ENCODE measurements around the gene ZNF664.

The ZNF664 gene

DNA sequence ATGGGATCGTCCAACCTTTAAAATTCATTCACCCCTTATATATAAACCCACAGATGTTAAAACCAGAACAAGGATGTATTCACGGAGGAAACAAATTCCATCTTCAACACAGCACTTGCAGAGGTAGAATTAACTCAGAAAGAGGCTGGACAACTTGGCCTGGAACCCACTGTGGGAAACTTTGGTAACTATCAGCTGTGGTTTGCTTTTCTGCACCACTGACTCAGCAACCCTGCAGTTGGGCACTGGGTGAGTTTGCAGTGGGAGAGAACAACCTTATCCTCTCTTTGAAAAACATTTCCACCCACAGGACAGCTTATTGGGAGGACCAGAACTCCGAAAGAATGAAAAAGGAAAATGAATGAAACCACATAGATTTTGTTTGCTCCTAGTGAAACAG, 66.3 kb downstream of the ZNF664 start:
- Mint-ChIP-seq H3K4me1 (ENCODE audit: low read depth) (peaks cover 10% of the 10 kb centered on the region), H3K36me3 (ENCODE audit: low read depth) (no peaks in the 10 kb centered on the region), H3K27me3 (peaks cover 20% of the 10 kb centered on the region), H3K4me3 (no peak overlapping the region), H3K27ac (no peak overlapping the region), H3K9me3 (no peaks in the 10 kb centered on the region)
- intact Hi-C loops (cut with micrococcal nuclease) = loop anchor here (5.0 kb wide), 1 partner anchor 733 kb away; no protein-coding TSS in a partner anchor

DNA sequence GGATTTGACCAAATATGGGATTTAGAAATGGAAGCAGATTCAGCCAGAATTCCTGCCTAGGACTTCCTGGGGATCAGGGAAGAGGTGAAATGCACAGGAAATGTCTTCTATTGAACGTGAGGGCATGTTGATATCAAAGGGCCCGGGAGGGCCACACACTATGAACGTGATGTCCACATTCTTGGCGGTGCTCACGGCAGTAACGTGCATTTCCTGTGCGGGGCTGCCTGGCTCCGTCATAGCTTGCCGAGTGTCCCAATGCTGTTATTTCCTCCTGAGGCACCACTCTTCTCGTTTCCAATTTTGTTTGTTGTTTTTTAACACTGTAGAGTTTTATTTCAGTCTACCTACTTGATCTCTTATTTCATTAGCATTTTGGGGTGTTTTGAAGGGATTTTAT, 67.3 kb downstream of the ZNF664 start:
- no peaks in the 10 kb centered on the region for H3K36me3 Mint-ChIP-seq (ENCODE audit: low read depth)
- peaks cover 10% of the 10 kb centered on the region for H3K4me1 Mint-ChIP-seq (ENCODE audit: low read depth)
- intact Hi-C loops (cut with micrococcal nuclease) = no loop called here
- no peak overlapping the region for H3K4me3 Mint-ChIP-seq
- peaks cover 22% of the 10 kb centered on the region for H3K27me3 Mint-ChIP-seq
- H3K27ac Mint-ChIP-seq = no peak overlapping the region
- H3K9me3 Mint-ChIP-seq = no peaks in the 10 kb centered on the region

DNA sequence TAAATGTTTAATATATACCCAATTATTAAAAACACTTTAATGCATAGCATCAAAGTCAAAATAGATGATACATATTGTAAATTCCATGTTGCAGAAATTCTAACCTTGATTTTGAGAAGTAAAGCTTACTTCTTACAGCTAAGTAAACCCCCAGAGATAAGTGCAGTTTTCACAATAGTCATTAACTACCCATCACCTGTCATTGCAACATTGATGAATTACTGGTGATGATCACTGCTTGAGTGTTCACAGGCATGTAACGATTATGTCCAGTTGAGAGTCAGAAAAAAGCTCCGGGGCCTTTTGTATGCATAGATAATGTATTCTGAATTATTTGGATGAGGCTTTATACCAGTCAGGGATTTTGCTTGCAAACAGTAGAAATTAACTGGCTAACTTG, 67.7 kb downstream of the ZNF664 start:
- Mint-ChIP-seq H3K27me3 (peaks cover 22% of the 10 kb centered on the region), H3K4me1 (ENCODE audit: low read depth) (peaks cover 10% of the 10 kb centered on the region), H3K36me3 (ENCODE audit: low read depth) (no peaks in the 10 kb centered on the region), H3K27ac (no peak overlapping the region), H3K9me3 (no peaks in the 10 kb centered on the region), H3K4me3 (no peak overlapping the region)
- intact Hi-C loops (cut with micrococcal nuclease) = no loop called here

DNA sequence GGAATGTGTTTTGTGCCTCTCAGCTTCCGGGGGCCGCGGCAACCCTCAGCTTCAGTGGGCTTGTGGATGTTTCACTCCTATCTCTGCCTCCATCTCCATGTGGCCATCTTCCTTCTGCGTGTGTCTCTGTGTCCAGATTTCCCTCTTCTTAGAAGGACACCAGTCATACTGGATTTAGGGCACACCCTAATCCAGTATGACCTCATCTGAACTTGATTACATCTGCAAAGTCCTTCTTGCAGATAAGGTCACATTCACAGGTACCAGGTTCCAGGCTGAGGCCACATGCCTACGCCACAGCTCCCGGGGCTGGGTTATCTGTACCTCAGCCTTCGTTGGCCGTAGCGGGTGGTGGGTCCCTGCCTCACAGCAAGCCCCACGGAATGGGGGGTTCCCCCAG, 68.9 kb downstream of the ZNF664 start:
- peaks cover 20% of the 10 kb centered on the region for H3K27me3 Mint-ChIP-seq
- H3K27ac Mint-ChIP-seq = no peak overlapping the region
- no peak overlapping the region for H3K4me3 Mint-ChIP-seq
- H3K9me3 Mint-ChIP-seq = peaks cover 6% of the 10 kb centered on the region
- intact Hi-C loops (cut with micrococcal nuclease) = no loop called here
- peaks cover 7% of the 10 kb centered on the region for H3K4me1 Mint-ChIP-seq (ENCODE audit: low read depth)
- H3K36me3 Mint-ChIP-seq (ENCODE audit: low read depth) = no peaks in the 10 kb centered on the region

DNA sequence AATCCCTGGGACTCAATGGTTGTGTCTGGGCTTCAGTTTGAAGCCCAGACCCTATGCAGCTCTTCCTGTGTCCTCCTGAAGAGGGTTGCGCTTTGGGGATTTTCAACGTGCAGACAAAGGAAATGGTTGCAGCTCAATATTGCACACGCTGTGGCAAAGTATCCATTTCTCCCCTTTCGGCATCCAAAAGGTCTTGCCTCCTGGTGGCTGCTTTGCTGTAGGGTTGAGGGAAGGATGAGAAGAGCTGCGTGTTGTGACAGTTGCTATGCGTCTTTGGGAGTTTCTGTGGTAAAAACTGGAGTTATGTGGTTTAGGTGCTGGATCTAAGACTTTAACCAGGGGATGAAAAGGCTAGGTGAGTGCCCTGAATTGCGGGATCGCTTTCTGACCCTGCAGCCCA, 71.0 kb downstream of the ZNF664 start:
- no peak overlapping the region for H3K27ac Mint-ChIP-seq
- no peaks in the 10 kb centered on the region for H3K36me3 Mint-ChIP-seq (ENCODE audit: low read depth)
- H3K4me3 Mint-ChIP-seq = no peak overlapping the region
- H3K9me3 Mint-ChIP-seq = peaks cover 23% of the 10 kb centered on the region
- peaks cover 5% of the 10 kb centered on the region for H3K4me1 Mint-ChIP-seq (ENCODE audit: low read depth)
- peaks cover 8% of the 10 kb centered on the region for H3K27me3 Mint-ChIP-seq
- intact Hi-C loops (cut with micrococcal nuclease) = no loop called here

DNA sequence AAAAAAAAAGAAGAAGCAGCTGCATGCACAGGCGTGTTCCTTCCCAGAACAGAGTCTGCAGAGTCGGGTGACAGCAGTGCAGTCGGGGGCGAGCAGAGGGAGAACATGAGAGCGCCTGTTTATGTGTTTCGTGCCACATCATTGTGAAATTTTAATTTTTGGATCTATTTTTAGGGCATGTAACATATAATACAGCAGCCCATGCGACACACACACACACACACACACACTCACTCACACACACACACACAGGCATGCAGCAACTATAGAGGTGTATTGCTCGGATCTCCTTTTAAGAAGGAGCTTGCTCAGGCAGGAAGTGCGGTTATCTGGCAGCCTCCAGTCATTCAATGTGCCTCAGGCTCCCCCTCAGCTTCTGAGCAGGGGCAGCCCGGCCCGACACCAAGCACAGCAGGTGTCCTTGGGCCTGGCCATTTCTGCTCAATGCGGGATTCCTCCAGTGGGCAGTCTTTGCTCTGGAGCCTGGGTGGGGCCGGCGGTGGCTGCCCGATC, 71.8 kb downstream of the ZNF664 start:
- intact Hi-C loops (cut with micrococcal nuclease) = no loop called here
- H3K36me3 Mint-ChIP-seq (ENCODE audit: low read depth) = no peaks in the 10 kb centered on the region
- H3K9me3 Mint-ChIP-seq = peaks cover 23% of the 10 kb centered on the region
- no peak overlapping the region for H3K4me3 Mint-ChIP-seq
- H3K27ac Mint-ChIP-seq = no peak overlapping the region
- H3K27me3 Mint-ChIP-seq = peaks cover 8% of the 10 kb centered on the region
- H3K4me1 Mint-ChIP-seq (ENCODE audit: low read depth) = no peaks in the 10 kb centered on the region

DNA sequence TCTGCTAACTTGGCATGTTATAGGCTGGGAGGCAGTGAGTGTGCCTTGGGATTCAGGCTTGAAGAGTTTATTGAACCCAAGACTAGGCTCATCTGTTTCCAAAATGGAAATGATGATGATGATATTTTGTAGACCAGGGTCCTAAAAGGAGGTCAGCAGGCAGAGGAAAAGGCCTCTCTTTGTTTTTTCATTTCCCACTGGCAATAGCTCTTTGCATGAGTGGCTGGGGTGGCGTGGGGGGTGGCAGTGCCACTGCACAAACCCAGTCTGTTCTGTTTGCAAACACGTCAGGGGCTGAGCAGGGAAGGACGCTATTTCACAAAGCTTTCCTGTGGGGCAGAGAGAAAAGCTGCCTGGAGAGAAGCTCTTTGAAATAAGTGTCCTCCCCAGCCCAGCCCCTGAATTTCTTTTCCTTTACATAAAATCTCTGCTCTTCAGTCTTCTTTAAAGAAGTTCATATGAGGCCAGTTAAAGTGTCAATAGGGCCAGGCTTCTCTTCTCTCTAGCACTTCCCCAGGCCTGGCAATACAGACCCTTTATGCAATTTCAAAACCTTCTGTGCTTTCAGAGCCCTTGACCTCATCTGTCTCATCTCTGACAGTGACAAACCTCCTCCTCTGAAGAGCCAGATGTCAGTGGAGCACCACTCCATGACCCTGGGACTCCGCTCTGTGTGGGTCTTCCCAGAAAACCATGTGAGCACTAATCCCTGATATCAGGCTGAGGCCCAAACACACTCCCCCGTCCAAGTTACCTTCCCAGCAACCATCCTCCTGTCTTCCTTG, 72.8 kb downstream of the ZNF664 start:
- Mint-ChIP-seq H3K9me3 (peaks cover 23% of the 10 kb centered on the region), H3K4me3 (no peak overlapping the region), H3K4me1 (ENCODE audit: low read depth) (no peaks in the 10 kb centered on the region), H3K27ac (no peak overlapping the region), H3K27me3 (peaks cover 8% of the 10 kb centered on the region), H3K36me3 (ENCODE audit: low read depth) (no peaks in the 10 kb centered on the region)
- intact Hi-C loops (cut with micrococcal nuclease) = no loop called here

DNA sequence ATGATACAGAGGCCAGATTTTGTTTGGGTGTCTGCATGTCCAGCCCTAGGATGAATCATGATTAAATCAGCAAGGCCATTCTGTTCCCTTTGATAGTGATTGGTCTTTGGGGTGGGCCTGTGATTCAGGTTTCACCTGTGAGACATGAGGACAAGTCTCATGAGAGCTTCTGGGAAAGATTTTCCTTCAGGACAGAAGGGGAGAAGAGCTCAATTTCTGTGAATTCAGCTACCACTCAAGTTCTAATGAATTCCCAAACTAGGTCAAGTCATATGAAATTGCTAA, 73.4 kb downstream of the ZNF664 start:
- Mint-ChIP-seq H3K36me3 (ENCODE audit: low read depth) (no peaks in the 10 kb centered on the region), H3K4me3 (no peak overlapping the region), H3K27me3 (peaks cover 8% of the 10 kb centered on the region), H3K9me3 (peaks cover 23% of the 10 kb centered on the region), H3K27ac (no peak overlapping the region), H3K4me1 (ENCODE audit: low read depth) (no peaks in the 10 kb centered on the region)
- intact Hi-C loops (cut with micrococcal nuclease) = no loop called here

DNA sequence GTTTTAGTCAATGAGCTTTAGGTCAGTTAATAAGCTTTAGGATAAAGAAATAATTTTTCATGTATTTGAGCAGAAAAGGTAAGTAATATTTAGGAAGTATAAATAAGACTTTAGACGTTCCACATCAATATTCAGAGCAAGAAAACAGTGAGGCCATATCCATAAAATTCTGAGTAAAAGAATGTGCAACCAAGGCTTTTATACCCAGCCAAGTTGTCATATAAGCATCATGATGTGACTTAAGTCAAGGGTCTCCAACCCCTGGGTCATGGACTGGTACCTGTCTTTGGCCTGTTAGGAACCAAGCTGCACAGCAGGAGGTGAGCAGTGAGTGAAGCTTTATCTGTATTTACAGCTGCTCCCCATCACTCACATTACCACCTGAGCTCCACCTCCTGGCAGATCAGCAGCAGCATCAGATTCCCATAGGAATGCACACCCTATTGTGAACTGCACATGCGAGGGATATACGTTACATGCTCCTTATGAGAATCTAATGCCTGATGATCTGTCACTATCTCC, 74.1 kb downstream of the ZNF664 start:
- Mint-ChIP-seq H3K27me3 (peaks cover 8% of the 10 kb centered on the region), H3K4me3 (no peak overlapping the region), H3K27ac (no peak overlapping the region), H3K9me3 (peaks cover 23% of the 10 kb centered on the region), H3K36me3 (ENCODE audit: low read depth) (no peaks in the 10 kb centered on the region), H3K4me1 (ENCODE audit: low read depth) (no peaks in the 10 kb centered on the region)
- intact Hi-C loops (cut with micrococcal nuclease) = no loop called here

DNA sequence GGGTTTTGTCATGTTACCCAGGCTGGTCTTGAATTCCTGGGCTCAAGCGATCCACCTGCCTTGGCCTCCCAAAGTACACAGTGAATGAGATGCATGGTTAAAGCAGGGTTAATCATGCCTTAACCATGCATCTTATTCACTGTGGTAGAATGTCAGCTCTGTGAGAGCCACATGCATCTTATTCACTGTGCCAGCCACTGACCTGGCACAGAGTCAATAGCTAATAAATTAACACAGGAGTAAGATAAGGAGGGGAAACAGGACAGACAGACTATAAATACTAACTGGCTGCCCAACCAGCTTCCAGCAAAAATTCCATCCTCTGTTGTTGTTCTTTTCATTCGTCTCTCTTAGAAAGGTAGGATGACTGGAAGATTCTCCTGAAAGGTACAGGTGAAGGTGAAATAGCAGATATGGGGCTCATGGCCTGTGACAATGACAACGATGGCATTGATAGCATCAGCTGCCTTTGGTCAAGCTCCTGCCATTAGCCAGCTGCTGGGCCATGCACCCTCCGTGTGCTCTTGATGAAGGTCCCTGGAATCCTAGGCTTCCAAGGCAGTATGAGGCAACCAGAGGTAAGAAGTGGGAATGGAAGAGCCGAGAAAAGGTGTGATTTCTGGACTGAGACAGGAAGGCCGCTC, 76.6 kb downstream of the ZNF664 start:
- H3K27ac Mint-ChIP-seq = no peak overlapping the region
- no peak overlapping the region for H3K4me3 Mint-ChIP-seq
- H3K4me1 Mint-ChIP-seq (ENCODE audit: low read depth) = peaks cover 5% of the 10 kb centered on the region
- no peaks in the 10 kb centered on the region for H3K36me3 Mint-ChIP-seq (ENCODE audit: low read depth)
- H3K27me3 Mint-ChIP-seq = peaks cover 12% of the 10 kb centered on the region
- peaks cover 23% of the 10 kb centered on the region for H3K9me3 Mint-ChIP-seq
- intact Hi-C loops (cut with micrococcal nuclease) = loop anchor here (5.0 kb wide), 1 partner anchor 273 kb away; no protein-coding TSS in a partner anchor

DNA sequence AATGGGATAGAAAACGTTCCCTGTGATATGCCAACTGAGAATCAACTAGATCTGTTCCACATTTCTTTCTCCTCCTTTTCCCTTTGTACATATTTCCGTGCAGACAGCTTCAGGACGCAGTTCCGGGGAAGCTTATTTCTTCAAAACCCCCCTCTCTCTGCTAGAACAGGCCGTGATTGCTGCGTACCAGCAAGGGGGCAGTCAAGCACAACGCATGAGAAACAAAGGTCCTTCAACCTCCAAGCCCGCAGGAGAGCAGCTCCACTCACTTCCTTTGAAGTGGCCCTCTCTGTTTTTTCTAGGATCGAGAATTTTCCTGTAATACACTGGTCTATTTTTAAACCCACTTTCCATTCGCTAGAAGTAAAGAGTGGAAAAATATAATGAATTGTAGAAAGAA, 80.8 kb downstream of the ZNF664 start:
- H3K27me3 Mint-ChIP-seq = peaks cover 13% of the 10 kb centered on the region
- intact Hi-C loops (cut with micrococcal nuclease) = loop anchor here (5.0 kb wide), 1 partner anchor 268 kb away; no protein-coding TSS in a partner anchor
- no peaks in the 10 kb centered on the region for H3K36me3 Mint-ChIP-seq (ENCODE audit: low read depth)
- no peak overlapping the region for H3K4me3 Mint-ChIP-seq
- H3K4me1 Mint-ChIP-seq (ENCODE audit: low read depth) = peaks cover 5% of the 10 kb centered on the region
- no peak overlapping the region for H3K27ac Mint-ChIP-seq
- H3K9me3 Mint-ChIP-seq = no peaks in the 10 kb centered on the region

DNA sequence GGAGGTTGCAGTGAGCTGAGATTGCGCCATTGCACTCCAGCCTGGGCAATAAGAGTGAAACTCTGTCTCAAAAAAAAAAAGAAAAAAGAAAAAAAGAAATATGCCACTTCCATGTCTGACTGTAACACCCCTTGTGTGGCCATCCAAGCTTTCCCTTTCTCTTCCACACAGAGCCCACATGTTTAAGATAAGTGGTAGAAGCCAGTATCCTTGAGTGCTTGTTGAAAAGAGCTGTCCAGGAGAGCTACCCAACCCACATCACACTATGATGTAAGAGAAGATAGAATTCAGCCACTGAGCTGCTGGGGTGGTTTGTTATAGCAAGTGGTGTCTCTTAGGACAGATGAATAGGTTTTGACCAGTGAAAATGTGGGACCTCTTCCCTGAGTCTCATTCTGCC, 82.1 kb downstream of the ZNF664 start:
- no peak overlapping the region for H3K4me3 Mint-ChIP-seq
- peaks cover 5% of the 10 kb centered on the region for H3K4me1 Mint-ChIP-seq (ENCODE audit: low read depth)
- no peaks in the 10 kb centered on the region for H3K36me3 Mint-ChIP-seq (ENCODE audit: low read depth)
- H3K27me3 Mint-ChIP-seq = peaks cover 13% of the 10 kb centered on the region
- no peaks in the 10 kb centered on the region for H3K9me3 Mint-ChIP-seq
- intact Hi-C loops (cut with micrococcal nuclease) = no loop called here
- no peak overlapping the region for H3K27ac Mint-ChIP-seq

DNA sequence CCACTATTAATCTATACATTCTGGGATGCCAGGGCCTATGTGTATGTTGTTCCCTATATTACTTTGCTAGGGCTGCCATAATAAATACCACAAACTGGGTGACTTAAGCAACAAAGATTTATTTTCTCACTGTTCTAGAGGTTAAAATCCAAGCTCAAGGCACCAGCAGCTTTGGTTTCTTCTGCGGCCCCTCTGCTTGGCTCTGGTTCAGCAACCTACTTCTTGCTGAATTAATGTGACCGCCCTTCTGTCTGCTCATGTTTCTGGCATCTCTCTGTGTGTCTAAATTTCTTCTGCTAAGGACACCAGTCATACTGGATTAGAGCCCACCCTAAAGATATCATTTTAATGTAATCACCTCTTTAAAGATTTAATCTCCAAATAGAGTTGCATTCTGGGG, 84.7 kb downstream of the ZNF664 start:
- peaks cover 20% of the 10 kb centered on the region for H3K27me3 Mint-ChIP-seq
- no peaks in the 10 kb centered on the region for H3K36me3 Mint-ChIP-seq (ENCODE audit: low read depth)
- H3K4me1 Mint-ChIP-seq (ENCODE audit: low read depth) = peaks cover 5% of the 10 kb centered on the region
- H3K4me3 Mint-ChIP-seq = no peak overlapping the region
- intact Hi-C loops (cut with micrococcal nuclease) = no loop called here
- H3K27ac Mint-ChIP-seq = no peak overlapping the region
- no peaks in the 10 kb centered on the region for H3K9me3 Mint-ChIP-seq

DNA sequence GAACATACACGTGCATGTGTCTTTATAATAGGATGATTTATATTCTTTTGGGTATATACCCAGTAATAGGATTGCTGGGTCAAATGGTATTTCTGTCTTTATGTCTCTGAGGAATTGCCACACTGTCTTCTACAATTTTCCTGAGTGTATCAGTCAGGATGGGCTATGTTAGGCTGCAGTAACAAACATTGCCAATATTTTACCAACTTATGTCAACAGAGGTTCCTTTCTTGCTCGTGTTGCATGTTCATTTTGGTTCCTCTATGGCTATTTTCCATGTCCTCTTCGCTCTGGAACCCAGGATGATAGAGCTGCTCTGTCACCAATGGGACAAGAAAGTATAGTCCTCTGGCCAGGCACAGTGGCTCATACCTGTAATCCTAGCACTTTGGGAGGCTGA, 86.7 kb downstream of the ZNF664 start:
- Mint-ChIP-seq H3K9me3 (no peaks in the 10 kb centered on the region), H3K27ac (no peak overlapping the region), H3K4me1 (ENCODE audit: low read depth) (no peaks in the 10 kb centered on the region), H3K4me3 (no peak overlapping the region), H3K36me3 (ENCODE audit: low read depth) (no peaks in the 10 kb centered on the region), H3K27me3 (peaks cover 7% of the 10 kb centered on the region)
- intact Hi-C loops (cut with micrococcal nuclease) = no loop called here
